ENCODE measurements around the gene SMG5.
"Not testable (repeated sequence)": the region's sequence is repeated elsewhere in the genome, so short reads cannot be mapped to it uniquely, and the experiment has no call there.

The SMG5 gene

DNA sequence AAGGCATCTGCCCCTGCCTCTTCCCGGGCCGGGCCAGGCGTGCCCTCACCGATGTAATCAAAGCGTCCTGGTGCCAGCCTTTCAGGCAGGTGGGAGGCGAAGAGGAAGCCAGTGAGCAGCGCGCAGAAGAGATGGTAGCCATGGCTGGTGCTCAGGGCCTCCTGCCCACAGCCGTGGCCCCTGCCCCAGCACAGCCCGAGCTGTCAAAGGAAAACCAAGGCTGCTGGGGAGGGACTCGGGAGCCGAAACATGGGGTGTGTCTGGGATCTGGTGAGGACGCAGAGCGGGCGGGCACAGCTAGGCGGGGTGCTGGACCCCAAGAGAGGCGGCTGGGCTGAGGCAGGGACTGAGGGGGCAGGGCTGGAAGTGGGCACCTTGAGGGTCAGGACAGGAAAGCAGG is 37.9 kb downstream of the SMG5 start:
- DNase-seq (ENCODE audit: low read depth in 2 of 2), result no peak

DNA sequence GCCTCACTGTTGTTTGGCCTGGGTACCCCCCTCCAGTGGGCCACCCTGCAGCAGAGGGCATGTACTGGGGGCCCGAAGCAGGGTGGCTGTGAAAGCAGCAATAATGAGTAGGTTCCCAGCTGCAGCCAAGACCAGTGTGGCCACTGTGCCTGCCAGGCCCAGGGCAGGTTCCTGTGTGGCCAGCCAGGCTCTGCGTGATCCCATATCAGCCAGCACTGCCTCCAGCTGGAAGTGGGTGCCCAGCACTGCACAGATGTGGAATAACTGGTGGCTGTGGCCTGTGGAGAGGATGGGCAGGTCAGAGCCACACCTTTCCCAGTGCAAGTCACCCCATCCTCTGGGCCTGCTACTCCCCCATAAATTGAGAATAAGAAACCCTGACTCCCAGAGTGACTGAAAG is 38.5 kb downstream of the SMG5 start:
- DNase-seq (ENCODE audit: low read depth in 2 of 2), result no peak

DNA sequence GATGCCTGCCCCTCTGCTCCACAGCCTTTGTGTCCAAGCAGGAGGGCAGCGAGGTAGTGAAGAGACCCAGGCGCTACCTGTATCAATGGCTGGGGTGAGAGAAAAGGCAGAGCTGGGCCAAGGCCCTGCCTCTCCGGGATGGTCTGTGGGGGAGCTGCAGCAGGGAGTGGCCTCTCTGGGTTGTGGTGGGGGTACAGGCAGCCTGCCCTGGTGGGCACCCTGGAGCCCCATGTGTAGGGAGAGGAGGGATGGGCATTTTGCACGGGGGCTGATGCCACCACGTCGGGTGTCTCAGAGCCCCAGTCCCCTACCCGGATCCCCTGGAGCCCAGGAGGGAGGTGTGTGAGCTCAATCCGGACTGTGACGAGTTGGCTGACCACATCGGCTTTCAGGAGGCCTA is 39.9 kb downstream of the SMG5 start:
- DNase-seq (ENCODE audit: low read depth in 2 of 2), result no peak

DNA sequence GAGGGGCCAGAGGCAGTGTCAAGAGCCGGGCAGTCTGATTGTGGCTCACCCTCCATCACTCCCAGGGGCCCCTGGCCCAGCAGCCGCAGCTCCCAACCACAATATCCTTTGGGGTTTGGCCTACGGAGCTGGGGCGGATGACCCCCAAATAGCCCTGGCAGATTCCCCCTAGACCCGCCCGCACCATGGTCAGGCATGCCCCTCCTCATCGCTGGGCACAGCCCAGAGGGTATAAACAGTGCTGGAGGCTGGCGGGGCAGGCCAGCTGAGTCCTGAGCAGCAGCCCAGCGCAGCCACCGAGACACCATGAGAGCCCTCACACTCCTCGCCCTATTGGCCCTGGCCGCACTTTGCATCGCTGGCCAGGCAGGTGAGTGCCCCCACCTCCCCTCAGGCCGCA is 40.7 kb downstream of the SMG5 start, which contains the start of gene BGLAP:
TSS of gene BGLAP (plus strand) at position 259 of the 400 bp plus-strand sequence. CDS start at position 307, 48 bp downstream.
- DNase-seq (ENCODE audit: low read depth in 2 of 2), result no peak

DNA sequence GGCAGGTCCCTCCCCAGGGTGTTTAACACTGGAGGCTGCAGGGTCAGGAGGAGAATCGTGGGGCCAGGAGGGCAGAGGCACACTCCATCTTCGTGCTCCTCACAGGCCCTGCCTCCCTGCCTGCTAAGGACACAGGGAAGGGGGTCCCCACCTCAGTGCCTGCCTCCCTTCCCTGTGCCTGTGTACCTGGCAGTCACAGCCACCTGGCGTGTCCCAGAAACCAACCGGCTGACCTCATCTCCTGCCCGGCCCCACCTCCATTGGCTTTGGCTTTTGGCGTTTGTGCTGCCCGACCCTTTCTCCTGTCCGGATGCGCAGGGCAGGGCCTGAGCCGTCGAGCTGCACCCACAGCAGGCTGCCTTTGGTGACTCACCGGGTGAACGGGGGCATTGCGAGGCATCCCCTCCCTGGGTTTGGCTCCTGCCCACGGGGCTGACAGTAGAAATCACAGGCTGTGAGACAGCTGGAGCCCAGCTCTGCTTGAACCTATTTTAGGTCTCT is 41.3 kb downstream of the SMG5 start:
- no peak for DNase-seq (ENCODE audit: low read depth in 2 of 2)

DNA sequence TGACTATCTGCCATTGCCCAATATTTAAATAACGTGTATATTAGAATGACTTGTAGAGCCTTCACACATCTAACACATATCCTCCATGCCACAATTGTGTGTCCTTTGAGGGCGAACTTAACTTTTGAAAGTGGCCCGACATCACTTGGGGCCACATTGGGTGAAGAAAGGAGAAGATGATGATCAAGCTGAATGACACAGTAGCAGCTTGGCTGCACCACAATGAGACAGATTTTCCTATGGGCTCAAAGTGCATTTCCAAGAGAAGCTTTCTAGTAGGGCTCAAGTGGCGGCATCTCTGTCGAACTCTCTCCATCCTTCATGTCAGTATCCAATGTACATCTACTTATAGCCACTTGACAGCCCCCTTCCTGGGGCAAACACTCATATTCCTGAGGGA is 44.4 kb downstream of the SMG5 start:
- no peak for DNase-seq (ENCODE audit: low read depth in 2 of 2)

DNA sequence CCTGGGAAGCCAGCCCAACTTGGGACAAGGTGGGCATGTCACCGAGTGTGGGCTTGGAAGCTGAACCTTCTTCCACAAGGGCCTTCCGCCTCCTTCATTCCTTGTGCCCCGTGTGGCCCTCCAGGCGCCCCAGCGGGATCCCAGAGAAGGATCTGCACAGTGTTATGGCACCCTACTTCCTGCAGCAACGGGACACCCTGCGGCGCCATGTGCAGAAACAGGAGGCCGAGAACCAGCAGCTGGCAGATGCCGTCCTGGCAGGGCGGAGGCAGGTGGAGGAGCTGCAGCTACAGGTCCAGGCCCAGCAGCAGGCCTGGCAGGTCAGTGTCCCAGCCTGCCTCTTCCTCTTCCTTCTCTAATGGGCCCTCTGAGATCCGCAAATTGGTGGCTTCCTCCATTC is 46.5 kb downstream of the SMG5 start:
- DNase-seq (ENCODE audit: low read depth in 2 of 2), result no peak

DNA sequence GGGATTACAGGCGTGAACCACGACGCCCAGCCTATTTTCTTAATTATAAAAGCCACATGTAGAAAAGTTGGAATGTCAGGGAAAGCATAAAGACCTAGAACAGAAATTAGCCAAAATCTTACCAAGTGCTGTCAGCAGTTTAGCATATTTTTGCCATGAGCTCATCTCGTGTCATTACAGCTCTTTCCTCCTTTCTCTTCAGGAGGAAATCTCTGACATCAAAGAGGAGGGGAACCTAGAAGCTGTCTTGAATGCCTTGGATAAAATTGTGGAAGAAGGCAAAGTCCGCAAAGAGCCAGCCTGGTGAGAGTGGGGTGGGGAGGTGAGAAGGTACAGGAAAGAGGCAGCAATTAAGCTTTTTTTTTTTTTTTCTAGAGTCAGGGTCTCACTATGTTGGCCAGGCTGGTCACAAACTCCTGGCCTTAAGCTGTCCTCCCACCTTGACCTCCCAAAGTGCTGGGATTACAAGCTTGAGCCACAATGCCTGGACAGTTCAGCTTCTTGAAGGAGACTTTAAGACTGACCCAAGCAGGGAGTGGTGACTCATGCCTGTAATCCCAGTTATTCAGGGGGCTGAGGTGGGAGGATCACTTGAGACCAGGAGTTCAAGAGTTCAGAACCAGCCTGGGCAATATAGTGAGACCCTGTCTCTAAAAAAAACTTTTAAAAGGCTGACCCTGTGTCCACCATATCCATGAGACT is 49.0 kb downstream of the SMG5 start:
- DNase-seq (ENCODE audit: low read depth in 2 of 2), result no peak

DNA sequence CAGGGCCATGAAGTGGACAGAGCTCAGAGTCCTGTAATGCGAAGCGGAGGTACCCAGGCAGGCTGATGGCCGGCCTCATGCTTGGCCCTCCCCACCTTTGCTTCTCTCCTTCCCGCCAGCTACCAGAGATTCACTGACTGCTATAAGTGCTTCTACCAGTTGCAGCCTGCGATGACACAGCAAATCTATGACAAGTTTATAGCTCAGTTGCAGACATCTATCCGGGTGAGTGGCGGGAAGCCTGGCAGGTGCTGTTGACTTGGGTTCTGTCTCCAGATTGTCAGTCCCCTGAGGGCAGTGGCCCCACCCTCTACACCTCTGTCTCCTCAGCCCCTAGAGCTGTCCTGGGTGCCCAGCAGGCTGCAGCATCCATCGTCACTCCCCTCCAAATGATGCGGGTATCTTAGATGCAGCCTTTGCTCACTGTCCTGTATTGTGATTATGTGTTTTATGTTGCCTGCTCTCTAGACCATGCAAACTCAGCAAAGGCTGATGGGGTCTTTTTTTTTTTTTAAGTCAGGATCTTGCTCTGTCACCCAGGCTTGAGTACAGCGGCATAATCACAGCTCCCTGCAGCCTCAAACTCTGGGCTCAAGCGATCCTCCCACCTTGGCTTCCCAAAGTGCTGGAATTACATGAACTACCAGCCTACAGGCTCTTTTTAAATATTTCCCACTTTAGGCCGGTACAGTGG is 50.3 kb downstream of the SMG5 start:
- DNase-seq (ENCODE audit: low read depth in 2 of 2), result no peak

DNA sequence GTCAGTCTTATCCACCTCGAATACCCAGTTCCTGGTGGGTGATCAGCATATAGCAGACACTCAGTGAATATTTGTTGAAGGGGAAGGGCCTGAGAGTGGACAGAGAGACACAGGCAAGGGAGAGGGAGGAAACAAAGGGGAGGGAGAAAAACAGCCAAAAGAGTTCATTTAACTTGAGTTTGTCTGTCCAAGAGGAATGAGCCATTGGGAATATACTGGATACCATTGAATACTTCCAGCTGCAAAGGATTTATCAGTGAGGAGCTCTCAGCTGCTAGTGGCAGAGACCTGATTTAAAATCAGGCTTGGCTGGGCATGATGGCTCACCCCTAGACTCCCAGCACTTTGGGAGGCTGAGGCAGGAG is 52.2 kb downstream of the SMG5 start:
- no peak for DNase-seq (ENCODE audit: low read depth in 2 of 2)

DNA sequence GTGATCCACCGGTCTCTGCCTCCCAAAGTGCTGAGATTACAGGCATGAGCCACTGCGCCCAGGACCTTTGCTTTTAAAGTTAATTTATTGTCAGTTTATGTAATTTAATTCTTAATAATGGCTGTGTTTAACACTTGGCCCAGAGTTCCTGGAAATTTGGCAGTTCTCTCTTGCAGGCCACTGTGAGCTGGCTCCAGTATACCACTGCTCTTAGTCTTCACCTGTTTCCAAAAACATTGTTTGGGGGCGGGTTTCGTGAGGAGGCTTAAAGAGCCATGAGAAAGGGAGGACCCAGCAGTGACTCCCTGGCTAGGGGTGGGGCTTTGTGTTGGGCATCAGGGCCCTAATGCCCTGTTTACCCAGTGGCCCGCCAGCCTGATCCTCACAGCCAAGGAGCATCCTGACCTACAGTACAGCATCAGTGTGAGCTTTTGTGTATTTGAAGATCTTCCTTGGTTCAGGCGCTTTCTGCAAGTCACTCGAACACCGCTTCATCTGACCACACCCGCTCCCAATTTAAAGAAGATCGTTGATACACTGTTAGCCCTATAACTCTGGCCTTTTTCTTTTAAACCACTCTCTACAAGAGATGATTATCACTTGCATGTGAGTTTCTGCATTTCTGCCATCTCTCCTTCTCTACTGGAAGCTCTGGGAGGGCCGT is 52.7 kb downstream of the SMG5 start:
- no peak for DNase-seq (ENCODE audit: low read depth in 2 of 2)

DNA sequence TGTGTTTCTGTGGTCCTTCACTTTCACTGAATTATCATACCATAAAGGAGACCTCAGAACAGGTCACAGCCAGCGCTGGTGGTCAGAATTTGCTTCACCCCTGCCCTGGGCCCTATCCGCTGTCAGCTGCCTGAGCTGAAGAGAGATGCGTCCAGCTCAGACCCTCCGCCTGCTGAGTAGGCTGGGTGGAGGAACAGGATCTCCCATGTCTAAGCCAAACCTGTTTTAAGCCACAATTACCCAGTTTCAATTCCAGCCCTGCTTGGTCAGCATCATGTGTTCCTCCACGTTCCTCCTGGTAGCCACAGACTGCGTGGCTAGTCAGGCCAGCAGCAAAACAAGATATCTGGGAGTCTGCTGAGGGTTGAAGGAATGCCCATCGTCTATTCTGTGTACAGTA is 54.1 kb downstream of the SMG5 start:
- no peak for DNase-seq (ENCODE audit: low read depth in 2 of 2)

DNA sequence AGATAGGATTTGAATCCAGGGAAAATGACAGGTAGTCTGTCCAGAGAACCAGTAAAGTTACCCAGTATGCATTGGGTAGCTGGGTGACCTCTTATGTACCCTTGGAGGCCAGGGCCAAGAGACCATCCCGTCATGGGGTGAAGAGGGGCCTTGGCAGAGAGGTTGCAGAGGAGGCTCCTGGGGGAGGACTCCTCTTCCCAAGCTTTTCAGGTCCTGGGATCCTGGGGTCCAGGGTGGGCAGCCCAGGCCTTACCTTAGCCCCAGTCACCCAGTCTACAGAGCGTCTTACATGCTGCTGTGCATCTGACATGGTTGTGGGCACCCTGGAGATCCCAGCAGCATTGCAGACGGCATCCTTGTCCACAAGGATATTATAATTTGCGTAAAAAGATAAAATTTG is 55.8 kb downstream of the SMG5 start:
- DNase-seq (ENCODE audit: low read depth in 2 of 2), result no peak

DNA sequence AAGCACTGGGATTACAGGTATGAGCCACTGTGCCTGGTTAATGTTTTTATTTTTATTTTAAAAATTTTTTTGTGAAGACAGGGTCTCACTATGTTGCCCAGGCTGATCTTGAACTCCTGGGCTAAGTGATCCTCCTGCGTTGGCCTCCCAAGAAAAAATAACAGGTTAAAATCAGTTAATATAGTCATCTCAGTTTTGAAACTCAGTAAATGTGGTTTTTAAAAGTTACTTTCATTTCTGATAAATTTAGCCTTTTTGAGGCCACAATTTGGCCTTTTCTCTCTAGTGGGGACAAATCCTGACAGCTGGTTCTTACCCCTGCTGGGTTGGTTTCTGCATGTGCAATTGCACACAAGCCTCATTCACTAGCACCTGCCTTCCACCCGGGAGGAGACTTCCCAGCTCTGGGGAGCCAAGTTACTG is 56.5 kb downstream of the SMG5 start:
- no peak for DNase-seq (ENCODE audit: low read depth in 2 of 2)

DNA sequence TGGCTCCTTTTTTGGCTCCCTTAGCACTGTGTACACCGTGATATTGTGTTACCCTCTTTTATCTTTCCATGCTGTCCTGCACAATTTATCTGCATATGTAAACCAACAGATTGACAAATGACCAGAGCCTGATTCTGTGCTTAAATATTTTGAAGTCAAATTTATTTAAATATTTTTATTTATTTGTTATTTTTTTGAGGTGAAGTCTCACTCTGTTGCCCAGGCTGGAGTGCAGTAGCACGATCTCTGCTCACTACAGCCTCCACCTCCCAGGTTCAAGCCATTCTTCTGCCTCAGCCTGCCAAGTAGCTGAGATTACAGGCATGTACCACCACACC is 57.0 kb downstream of the SMG5 start:
- DNase-seq (ENCODE audit: low read depth in 2 of 2), result no peak

DNA sequence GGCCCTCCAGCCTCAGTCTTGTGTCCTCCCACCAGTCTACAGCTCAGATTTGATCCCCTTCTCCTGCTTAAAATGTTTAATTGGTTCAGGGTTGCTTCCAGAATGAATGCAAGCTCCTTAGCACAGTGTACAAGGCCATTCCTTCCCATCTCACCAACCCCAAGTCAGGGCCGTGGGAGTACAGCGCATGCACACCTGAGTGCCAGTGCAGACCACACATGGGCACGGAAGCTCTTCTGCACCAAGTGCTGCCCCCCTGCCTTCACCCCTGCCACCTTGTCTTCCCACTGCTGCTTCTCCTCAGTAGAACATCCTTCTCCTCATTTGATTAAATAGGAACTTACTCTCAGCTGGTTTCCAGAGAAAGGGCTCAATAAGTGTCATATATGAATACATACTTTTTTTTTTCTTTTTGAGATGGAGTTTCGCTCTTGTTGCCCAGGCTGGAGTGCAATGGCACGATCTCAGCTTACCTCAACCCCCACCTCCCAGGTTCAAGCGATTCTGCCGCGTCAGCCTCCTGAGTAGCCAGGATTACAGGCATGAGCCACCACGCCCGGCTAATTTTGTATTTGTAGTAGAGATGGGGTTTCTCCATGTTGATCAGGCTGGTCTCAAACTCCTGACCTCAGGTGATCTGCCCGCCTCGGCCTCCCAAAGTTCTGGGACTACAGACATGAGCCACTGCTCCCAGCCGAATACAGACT is 60.5 kb downstream of the SMG5 start:
- no peak for DNase-seq (ENCODE audit: low read depth in 2 of 2)

DNA sequence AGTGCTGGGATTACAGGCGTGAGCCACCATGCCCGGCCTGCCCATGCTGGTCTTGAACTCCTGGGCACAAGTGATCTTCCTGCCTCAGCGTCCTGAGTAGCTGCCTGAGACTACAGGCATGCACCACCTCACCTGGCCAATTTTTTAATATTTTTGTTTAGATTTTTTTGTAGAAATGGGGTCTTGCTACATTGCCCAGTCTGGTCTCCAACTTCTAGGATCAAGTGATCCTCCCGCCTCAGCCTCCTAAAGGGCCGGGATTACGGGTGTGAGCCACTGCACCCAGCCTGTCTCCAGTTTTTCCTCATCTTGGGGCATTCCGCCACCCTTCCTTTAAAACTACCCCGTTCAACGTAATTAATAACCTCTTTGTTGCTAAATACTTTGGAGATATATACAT is 62.4 kb downstream of the SMG5 start:
- no peak for DNase-seq (ENCODE audit: low read depth in 2 of 2)

DNA sequence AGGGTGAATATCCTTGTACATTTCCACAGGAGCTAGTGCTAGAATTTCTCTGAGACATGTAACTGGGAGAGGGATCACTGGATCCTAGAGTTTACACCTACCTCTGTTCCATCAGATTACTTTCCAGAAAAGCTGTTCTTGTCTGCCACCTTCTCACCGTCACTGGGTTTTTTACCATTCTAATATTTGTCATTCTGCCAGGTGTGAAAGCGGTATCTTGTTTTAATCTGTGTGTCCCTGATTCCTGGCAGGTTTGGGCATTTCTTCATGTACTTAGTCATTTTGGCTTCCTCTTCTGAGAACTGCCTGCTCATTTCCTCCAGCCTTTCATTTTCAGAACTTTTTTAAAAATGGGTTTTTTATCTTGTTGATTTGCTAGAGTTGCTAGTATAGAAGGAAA is 64.8 kb downstream of the SMG5 start:
- DNase-seq (ENCODE audit: low read depth in 2 of 2), result no peak

DNA sequence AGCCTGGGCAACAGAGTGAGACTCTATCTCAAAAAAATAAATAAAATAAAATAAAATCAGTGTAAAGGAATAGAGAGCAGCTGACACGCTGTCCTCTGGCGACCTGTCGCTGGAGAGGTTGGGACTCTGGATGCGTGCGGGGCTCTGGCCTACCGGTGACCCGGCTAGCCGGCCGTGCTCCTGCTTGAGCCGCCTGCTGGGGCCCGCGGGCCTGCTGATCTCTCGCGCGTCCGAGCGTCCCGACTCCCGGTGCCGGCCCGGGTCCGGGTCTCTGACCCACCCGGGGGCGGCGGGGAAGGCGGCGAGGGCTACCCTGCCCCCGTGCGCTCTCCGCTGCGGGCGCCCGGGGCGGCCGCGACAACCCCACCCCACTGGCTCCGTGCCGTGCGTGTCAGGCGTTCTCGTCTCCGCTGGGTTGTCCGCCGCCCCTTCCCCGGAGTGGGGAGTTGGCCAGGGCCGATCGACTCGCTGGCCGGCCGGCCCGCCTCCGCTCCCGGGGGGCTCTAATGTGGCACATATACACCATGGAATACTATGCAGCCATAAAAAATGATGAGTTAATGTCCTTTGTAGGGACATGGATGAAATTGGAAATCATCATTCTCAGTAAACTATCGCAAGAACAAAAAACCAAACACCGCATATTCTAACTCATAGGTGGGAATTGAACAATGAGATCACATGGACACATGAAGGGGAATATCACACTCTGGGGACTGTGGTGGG is 66.1 kb downstream of the SMG5 start:
- not testable (repeated sequence) for DNase-seq (ENCODE audit: low read depth in 2 of 2)

DNA sequence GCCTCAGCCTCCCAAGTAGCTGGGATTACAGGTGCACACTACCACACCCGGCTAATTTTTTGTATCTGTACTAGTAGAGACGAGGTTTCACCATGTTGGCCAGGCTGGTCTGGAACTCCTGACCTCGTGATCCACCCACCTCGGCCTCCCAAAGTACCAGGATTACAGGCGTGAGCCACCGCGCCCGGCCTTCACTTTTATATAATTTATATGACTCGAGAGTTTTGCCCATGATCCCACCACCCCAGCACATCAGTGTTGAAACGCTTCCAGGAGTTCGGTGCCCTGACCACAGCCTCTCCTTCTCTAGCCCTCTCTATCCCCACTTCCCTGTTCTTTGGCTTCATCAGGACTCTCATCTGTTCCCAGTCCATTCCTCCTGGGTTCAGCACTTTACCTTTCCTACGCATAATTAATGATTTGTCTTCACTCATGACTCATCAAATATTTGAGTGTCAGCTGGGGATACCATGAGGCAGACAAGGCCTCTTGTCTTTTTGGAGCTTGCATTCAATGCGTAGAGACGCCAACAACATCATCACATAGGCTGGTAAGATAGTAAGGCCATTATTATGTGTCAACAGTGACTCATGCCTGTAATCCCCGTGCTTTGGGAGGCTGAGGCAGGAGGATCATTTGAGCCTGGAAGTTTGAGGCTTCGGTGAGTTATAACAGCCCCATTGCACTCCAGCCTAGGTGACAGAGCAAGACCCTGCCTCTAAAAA is 68.4 kb downstream of the SMG5 start:
- no peak for DNase-seq (ENCODE audit: low read depth in 2 of 2)

DNA sequence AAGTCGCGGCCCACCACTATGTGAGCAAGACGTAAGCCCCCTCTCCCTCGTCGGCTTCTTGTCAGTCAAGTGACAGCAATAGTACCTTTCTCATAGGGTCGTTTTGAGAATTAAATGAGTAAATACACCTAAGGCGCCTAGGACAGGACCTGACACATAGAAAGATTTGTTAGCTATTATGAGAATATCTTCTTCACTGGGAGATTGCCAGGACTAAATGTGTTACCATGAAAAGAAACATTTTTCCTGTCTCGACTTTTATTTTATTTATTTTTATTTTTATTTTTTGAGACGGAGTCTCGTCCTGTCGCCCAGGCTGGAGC is 69.0 kb downstream of the SMG5 start:
- no peak for DNase-seq (ENCODE audit: low read depth in 2 of 2)
